ENCODE data around the gene RHOBTB3. TPM values are rescaled to one million over a fixed set of nuclear protein-coding genes. Genes with fewer than 3 reads are reported as not detected.

RHOBTB3 gene
- total RNA-seq, 1 experiment from 2014 or later = 84.3 TPM

DNA sequence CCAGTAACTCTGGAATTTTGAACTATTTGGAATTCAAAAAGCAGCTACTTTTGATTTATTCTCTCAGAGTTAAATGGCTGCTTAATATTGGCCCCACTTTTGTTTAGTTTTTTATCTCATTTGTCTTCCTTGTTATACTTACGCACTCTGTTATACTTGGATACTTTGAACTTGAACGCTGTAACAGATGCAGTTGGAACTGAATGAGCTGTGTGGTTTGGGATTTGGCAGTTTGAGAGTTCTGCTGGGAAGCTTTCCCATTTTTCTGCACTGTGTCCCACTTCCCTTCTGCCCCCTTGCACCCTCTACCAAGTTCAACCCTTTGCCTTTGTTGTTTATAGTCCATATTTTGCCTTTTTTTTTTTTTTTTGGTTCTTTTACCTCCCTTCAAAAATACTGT is 3.8 kb downstream of the RHOBTB3 start:
- Histone ChIP-seq H3K27me3 (ENCODE audit: insufficient read depth, low read length) (no peaks in the 10 kb centered on the region), H3K9me3 (ENCODE audit: control insufficient read depth in 1 of 2, insufficient read depth in 1 of 2, low read depth in 1 of 2, low read length in 2 of 2) (no peaks in the 10 kb centered on the region), H3K9me2 (ENCODE audit: insufficient read depth) (no peaks in the 10 kb centered on the region), H3K27ac (ENCODE audit: low read depth, low read length) (no peak overlapping the region), H2AFZ (ENCODE audit: low read depth, low read length, poor library complexity, severe bottlenecking) (no peak overlapping the region), H3K4me2 (ENCODE audit: low read length) (no peak overlapping the region), H3K4me1 (ENCODE audit: control insufficient read depth in 1 of 2, insufficient read depth in 2 of 2, low read length in 2 of 2) (peaks cover 13 to 26% of the 10 kb centered on the region in 2 experiments; a peak in 3 of 4 replicates), H3K36me3 (ENCODE audit: control insufficient read depth in 1 of 2, insufficient read depth in 2 of 2, low read length in 2 of 2) (peaks cover 0 to 7% of the 10 kb centered on the region in 2 experiments; a peak in 2 of 4 replicates), H4K20me1 (ENCODE audit: insufficient read depth) (no peaks in the 10 kb centered on the region), H3K79me2 (ENCODE audit: insufficient read depth, low read length) (peaks cover 42% of the 10 kb centered on the region), H3K4me3 (replicated peaks in 1 of 2; ENCODE audit: low read depth in 1 of 2, low read length in 2 of 2) (no peak overlapping the region), H3K9ac (ENCODE audit: low read length) (no peak overlapping the region)
- DNase-seq (ENCODE audit: low read depth, low spot score) (no peak), ATAC-seq (no peak)
- intact Hi-C loops (cut with micrococcal nuclease) = loop anchor here (5.0 to 10.0 kb wide), 2 partner anchors 87 to 1070 kb away; partner anchors contain the start of genes ERAP1 and GLRX
- TF ChIP-seq SP1 (IDR thresholded peaks at IDR 0.05; ENCODE audit: low read depth) = no peak
- TF ChIP-seq POLR2A (IDR thresholded peaks at IDR 0.05; ENCODE audit: borderline replicate concordance, extremely low read depth, insufficient read depth, insufficient read length) = no peak
- no peak for TF ChIP-seq SRF (IDR thresholded peaks at IDR 0.05; ENCODE audit: low read depth)
- TF ChIP-seq, protein P1, sequence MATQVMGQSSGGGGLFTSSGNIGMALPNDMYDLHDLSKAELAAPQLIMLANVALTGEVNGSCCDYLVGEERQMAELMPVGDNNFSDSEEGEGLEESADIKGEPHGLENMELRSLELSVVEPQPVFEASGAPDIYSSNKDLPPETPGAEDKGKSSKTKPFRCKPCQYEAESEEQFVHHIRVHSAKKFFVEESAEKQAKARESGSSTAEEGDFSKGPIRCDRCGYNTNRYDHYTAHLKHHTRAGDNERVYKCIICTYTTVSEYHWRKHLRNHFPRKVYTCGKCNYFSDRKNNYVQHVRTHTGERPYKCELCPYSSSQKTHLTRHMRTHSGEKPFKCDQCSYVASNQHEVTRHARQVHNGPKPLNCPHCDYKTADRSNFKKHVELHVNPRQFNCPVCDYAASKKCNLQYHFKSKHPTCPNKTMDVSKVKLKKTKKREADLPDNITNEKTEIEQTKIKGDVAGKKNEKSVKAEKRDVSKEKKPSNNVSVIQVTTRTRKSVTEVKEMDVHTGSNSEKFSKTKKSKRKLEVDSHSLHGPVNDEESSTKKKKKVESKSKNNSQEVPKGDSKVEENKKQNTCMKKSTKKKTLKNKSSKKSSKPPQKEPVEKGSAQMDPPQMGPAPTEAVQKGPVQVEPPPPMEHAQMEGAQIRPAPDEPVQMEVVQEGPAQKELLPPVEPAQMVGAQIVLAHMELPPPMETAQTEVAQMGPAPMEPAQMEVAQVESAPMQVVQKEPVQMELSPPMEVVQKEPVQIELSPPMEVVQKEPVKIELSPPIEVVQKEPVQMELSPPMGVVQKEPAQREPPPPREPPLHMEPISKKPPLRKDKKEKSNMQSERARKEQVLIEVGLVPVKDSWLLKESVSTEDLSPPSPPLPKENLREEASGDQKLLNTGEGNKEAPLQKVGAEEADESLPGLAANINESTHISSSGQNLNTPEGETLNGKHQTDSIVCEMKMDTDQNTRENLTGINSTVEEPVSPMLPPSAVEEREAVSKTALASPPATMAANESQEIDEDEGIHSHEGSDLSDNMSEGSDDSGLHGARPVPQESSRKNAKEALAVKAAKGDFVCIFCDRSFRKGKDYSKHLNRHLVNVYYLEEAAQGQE (IDR thresholded peaks at IDR 0.05; ENCODE audit: low read depth) = no peak
- no peak for TF ChIP-seq ELF1 (IDR thresholded peaks at IDR 0.05; ENCODE audit: borderline replicate concordance, low read depth)
- ChIA-PET CTCF (interaction anchor here (1.0 to 1.2 kb wide), 2 partner anchors 12 to 46 kb away, joined by 3 read pairs; no protein-coding TSS in a partner anchor), POLR2A (interaction anchor here (1.6 kb wide), 1 partner anchor 88 kb away, joined by 3 read pairs; the partner anchor contains the start of gene GLRX), RAD21 (ENCODE audit: low non-redundant PET in 1 of 2, low total read pairs in 2 of 2, uncharacterized antibody in 2 of 2, unreplicated experiment in 2 of 2) (no interaction called here)
- no TSS peak for BruUV-seq (replicated peaks)

DNA sequence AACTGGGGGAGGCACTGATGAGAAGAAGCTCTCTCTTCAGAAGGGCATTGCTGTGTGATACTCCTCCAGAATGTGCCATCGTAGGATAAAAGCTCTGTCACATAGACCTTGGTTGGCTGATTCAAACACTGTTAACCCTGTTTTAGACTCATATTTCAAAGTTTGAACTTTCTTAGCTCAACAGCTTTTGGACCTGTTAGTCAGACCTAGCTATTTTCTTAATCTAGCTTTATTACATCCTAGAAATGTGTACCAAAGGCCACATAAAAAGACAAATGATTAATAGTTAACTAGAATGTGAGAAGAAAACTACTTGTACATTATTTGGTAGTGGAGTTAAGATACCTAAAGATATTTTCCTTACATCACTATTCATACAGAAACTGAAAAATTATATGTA is 4.3 kb downstream of the RHOBTB3 start:
- Histone ChIP-seq H4K20me1 (ENCODE audit: insufficient read depth) (no peaks in the 10 kb centered on the region), H3K4me2 (ENCODE audit: low read length) (no peak overlapping the region), H2AFZ (ENCODE audit: low read depth, low read length, poor library complexity, severe bottlenecking) (no peak overlapping the region), H3K27me3 (ENCODE audit: insufficient read depth, low read length) (no peaks in the 10 kb centered on the region), H3K9me2 (ENCODE audit: insufficient read depth) (no peaks in the 10 kb centered on the region), H3K27ac (ENCODE audit: low read depth, low read length) (no peak overlapping the region), H3K4me1 (ENCODE audit: control insufficient read depth in 1 of 2, insufficient read depth in 2 of 2, low read length in 2 of 2) (peaks cover 8 to 21% of the 10 kb centered on the region in 2 experiments; a peak in 3 of 4 replicates), H3K9me3 (ENCODE audit: control insufficient read depth in 1 of 2, insufficient read depth in 1 of 2, low read depth in 1 of 2, low read length in 2 of 2) (no peaks in the 10 kb centered on the region), H3K36me3 (ENCODE audit: control insufficient read depth in 1 of 2, insufficient read depth in 2 of 2, low read length in 2 of 2) (peaks cover 0 to 7% of the 10 kb centered on the region in 2 experiments; a peak in 2 of 4 replicates), H3K4me3 (replicated peaks in 1 of 2; ENCODE audit: low read depth in 1 of 2, low read length in 2 of 2) (no peak overlapping the region), H3K9ac (ENCODE audit: low read length) (no peak overlapping the region), H3K79me2 (ENCODE audit: insufficient read depth, low read length) (peaks cover 42% of the 10 kb centered on the region)
- RAD21 ChIA-PET (ENCODE audit: low non-redundant PET in 1 of 2, low total read pairs in 2 of 2, uncharacterized antibody in 2 of 2, unreplicated experiment in 2 of 2) = no interaction called here
- intact Hi-C loops (cut with micrococcal nuclease) = loop anchor here (10.0 kb wide), 1 partner anchor 1069 kb away; the partner anchor contains the start of gene ERAP1
- ATAC-seq (no peak), DNase-seq (ENCODE audit: low read depth, low spot score) (no peak)
- POLR2A ChIA-PET = interaction anchor here (1.6 kb wide), 1 partner anchor 87 kb away, joined by 3 read pairs; the partner anchor contains the start of gene GLRX
- BruUV-seq (replicated peaks) = no TSS peak
- CTCF ChIA-PET = no interaction called here
- no peak for TF ChIP-seq ZFX (IDR thresholded peaks at IDR 0.05)
- TF ChIP-seq TCF7L2 (IDR thresholded peaks at IDR 0.05; ENCODE audit: borderline replicate concordance, extremely low read depth, insufficient read depth, insufficient read length) = no peak
- TF ChIP-seq, protein P1 (IDR thresholded peaks at IDR 0.05; ENCODE audit: low read depth) = no peak
- TF ChIP-seq, protein P2, sequence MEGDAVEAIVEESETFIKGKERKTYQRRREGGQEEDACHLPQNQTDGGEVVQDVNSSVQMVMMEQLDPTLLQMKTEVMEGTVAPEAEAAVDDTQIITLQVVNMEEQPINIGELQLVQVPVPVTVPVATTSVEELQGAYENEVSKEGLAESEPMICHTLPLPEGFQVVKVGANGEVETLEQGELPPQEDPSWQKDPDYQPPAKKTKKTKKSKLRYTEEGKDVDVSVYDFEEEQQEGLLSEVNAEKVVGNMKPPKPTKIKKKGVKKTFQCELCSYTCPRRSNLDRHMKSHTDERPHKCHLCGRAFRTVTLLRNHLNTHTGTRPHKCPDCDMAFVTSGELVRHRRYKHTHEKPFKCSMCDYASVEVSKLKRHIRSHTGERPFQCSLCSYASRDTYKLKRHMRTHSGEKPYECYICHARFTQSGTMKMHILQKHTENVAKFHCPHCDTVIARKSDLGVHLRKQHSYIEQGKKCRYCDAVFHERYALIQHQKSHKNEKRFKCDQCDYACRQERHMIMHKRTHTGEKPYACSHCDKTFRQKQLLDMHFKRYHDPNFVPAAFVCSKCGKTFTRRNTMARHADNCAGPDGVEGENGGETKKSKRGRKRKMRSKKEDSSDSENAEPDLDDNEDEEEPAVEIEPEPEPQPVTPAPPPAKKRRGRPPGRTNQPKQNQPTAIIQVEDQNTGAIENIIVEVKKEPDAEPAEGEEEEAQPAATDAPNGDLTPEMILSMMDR (IDR thresholded peaks at IDR 0.05 in 2 of 3, conservative IDR thresholded peaks at IDR 0.05 in 1 of 3; ENCODE audit: borderline replicate concordance in 1 of 3, insufficient read depth in 1 of 3, low read depth in 2 of 3, low read length in 2 of 3) = no peak
- no peak for TF ChIP-seq EZH2phosphoT487 (IDR thresholded peaks at IDR 0.05; ENCODE audit: borderline replicate concordance)
- no peak for TF ChIP-seq SP1 (IDR thresholded peaks at IDR 0.05; ENCODE audit: low read depth)
